Bone marrow (tissue), 2 donors: Measurements from ENCODE around the gene ADK.
"Not testable (repeated sequence)": the region's sequence is repeated elsewhere in the genome, so short reads cannot be mapped to it uniquely, and the experiment has no call there.

ENCODE experiments used
- DNase-seq, 2 donors: peaks; one replicate each; lab custom pipeline; 2025; lab: John Stamatoyannopoulos, UW

The ADK gene

GRCh38 chr10:74488907-74489306 is 337.9 kb downstream of the ADK start:
- DNase-seq: no peak

GRCh38 chr10:74490551-74490950 is 339.5 kb downstream of the ADK start:
- no peak for DNase-seq

GRCh38 chr10:74491014-74491413 is 340.0 kb downstream of the ADK start:
- DNase-seq: no peak

- DNase-seq: not testable (repeated sequence)
These were observed 345.3 kb downstream of the ADK start for GRCh38 chr10:74496276-74496675.

- not testable (repeated sequence) for DNase-seq
These were observed 347.6 kb downstream of the ADK start for GRCh38 chr10:74498664-74499063.

GRCh38 chr10:74500026-74500704 is 349.1 kb downstream of the ADK start:
- DNase-seq: no peak

GRCh38 chr10:74500816-74501215 is 349.8 kb downstream of the ADK start:
- no peak for DNase-seq

- peak in 1 of 2 donors; percentile 89 for DNase-seq
These were observed 352.1 kb downstream of the ADK start for GRCh38 chr10:74502963-74503608.

- no peak for DNase-seq
These were observed 356.9 kb downstream of the ADK start for GRCh38 chr10:74507951-74508350.

- DNase-seq: no peak
These were observed 359.6 kb downstream of the ADK start for GRCh38 chr10:74510594-74510993.

GRCh38 chr10:74511051-74511450 is 360.0 kb downstream of the ADK start:
- DNase-seq: no peak

- no peak for DNase-seq
These were observed 363.3 kb downstream of the ADK start for GRCh38 chr10:74514322-74514721.

- no peak for DNase-seq
These were observed 367.0 kb downstream of the ADK start for GRCh38 chr10:74518061-74518460.

- DNase-seq: no peak
These were observed 370.5 kb downstream of the ADK start for GRCh38 chr10:74521526-74521925.

- no peak for DNase-seq
These were observed 372.2 kb downstream of the ADK start for GRCh38 chr10:74523199-74523598.

- DNase-seq: no peak
These were observed 374.9 kb downstream of the ADK start for GRCh38 chr10:74525885-74526284.

GRCh38 chr10:74527611-74528010 is 376.6 kb downstream of the ADK start:
- DNase-seq: not testable (repeated sequence)

GRCh38 chr10:74529205-74529604 is 378.2 kb downstream of the ADK start:
- DNase-seq: no peak

- DNase-seq: no peak
These were observed 380.0 kb downstream of the ADK start for GRCh38 chr10:74530981-74531380.

GRCh38 chr10:74539317-74539716 is 388.3 kb downstream of the ADK start:
- DNase-seq: no peak

- DNase-seq: no peak
These were observed 390.4 kb downstream of the ADK start for GRCh38 chr10:74541375-74541774.

GRCh38 chr10:74542077-74542476 is 391.1 kb downstream of the ADK start:
- no peak for DNase-seq

GRCh38 chr10:74543276-74543675 is 392.3 kb downstream of the ADK start:
- no peak for DNase-seq

GRCh38 chr10:74544106-74544505 is 393.1 kb downstream of the ADK start:
- DNase-seq: no peak
